HK-2 (cell line): ENCODE data around the gene ESR2.
"Not testable (repeated sequence)": the region's sequence is repeated elsewhere in the genome, so short reads cannot be mapped to it uniquely, and the experiment has no call there.

Experiments
- DNase-seq: peaks from one replicate; pipeline ENCODE4 v3.0.0-alpha.2; 2018; ENCODE audit not compliant: unreplicated experiment

ESR2 gene

GRCh38 chr14:64196814-64197411, 97.3 kb downstream of the ESR2 start:
- DNase-seq, result no peak

- no peak for DNase-seq
These were observed 98.1 kb downstream of the ESR2 start for GRCh38 chr14:64196056-64196455.

GRCh38 chr14:64195199-64195598, 99.0 kb downstream of the ESR2 start:
- DNase-seq, result no peak

GRCh38 chr14:64194404-64194803, 99.8 kb downstream of the ESR2 start:
- DNase-seq, result no peak

- DNase-seq, result no peak
These were observed 100.3 kb downstream of the ESR2 start for GRCh38 chr14:64193821-64194220.

GRCh38 chr14:64191756-64192155, 102.4 kb downstream of the ESR2 start:
- peak; percentile 14 for DNase-seq

GRCh38 chr14:64190974-64191502, 103.1 kb downstream of the ESR2 start:
- DNase-seq, result no peak

GRCh38 chr14:64187331-64187730, 106.8 kb downstream of the ESR2 start:
- DNase-seq, result no peak

- no peak for DNase-seq
These were observed 107.7 kb downstream of the ESR2 start for GRCh38 chr14:64186231-64187129.

- DNase-seq, result no peak
These were observed 109.0 kb downstream of the ESR2 start for GRCh38 chr14:64185184-64185583.

GRCh38 chr14:64184103-64184729, 110.0 kb downstream of the ESR2 start:
- no peak for DNase-seq

- DNase-seq, result not testable (repeated sequence)
These were observed 111.3 kb downstream of the ESR2 start for GRCh38 chr14:64182908-64183307.

GRCh38 chr14:64178814-64179213, 115.4 kb downstream of the ESR2 start:
- DNase-seq, result no peak

GRCh38 chr14:64176330-64176729, 117.8 kb downstream of the ESR2 start:
- no peak for DNase-seq

- no peak for DNase-seq
These were observed 119.0 kb downstream of the ESR2 start for GRCh38 chr14:64174922-64175782.

- no peak for DNase-seq
These were observed 124.0 kb downstream of the ESR2 start for GRCh38 chr14:64170181-64170580.

GRCh38 chr14:64159588-64159987, 134.6 kb downstream of the ESR2 start:
- DNase-seq, result no peak

- DNase-seq, result no peak
These were observed 135.6 kb downstream of the ESR2 start for GRCh38 chr14:64158608-64159007.

GRCh38 chr14:64149921-64150320, 144.2 kb downstream of the ESR2 start:
- DNase-seq, result no peak

- no peak for DNase-seq
These were observed 146.9 kb downstream of the ESR2 start for GRCh38 chr14:64147126-64147790.

- no peak for DNase-seq
These were observed 156.4 kb downstream of the ESR2 start for GRCh38 chr14:64137657-64138290.
